Heart left ventricle (tissue), 16 donors: ENCODE data around the gene PLAA. TPM values are rescaled to one million over a fixed set of nuclear protein-coding genes. Genes with fewer than 3 reads are reported as not detected.
"Not testable (repeated sequence)": the region's sequence is repeated elsewhere in the genome, so short reads cannot be mapped to it uniquely, and the experiment has no call there.

Source experiments
- ATAC-seq, 4 donors: fragments of 200-7000 bp; cut with Tn5 transposase; one replicate each; pipeline ENCODE4 v1.9.1; 2020 to 2022; ENCODE audit warnings: moderate library complexity in 4 of 4, mild to moderate bottlenecking in 3 of 4, moderate number of reproducible peaks in 1 of 4
- DNase-seq, 5 donors: peaks; one replicate each; pipeline ENCODE4 v3.0.0-alpha.2; 2020
- H3K27ac ChIP-seq, 12 donors: fragments of 200-600 bp; sonication (generic) in 4 of 12; one replicate each; pipeline versions ENCODE4 v1.5.0 to v1.8.0; 2016 to 2022; ENCODE audit warnings: mild to moderate bottlenecking in 2 of 12
- H3K27me3 ChIP-seq, 9 donors: fragments of 200-600 bp; sonication (generic) in 2 of 9; one replicate each; pipeline versions ENCODE4 v1.5.1 to v1.8.0; 2016 to 2022; ENCODE audit warnings: mild to moderate bottlenecking in 3 of 9
- H3K36me3 ChIP-seq, 9 donors: fragments of 200-600 bp; sonication (generic) in 2 of 9; one replicate each; pipeline versions ENCODE4 v1.5.0 to v1.8.0; 2018 to 2022; ENCODE audit warnings: mild to moderate bottlenecking in 2 of 9
- H3K4me1 ChIP-seq, 12 donors: fragments of 200-600 bp; sonication (generic) in 4 of 12; one replicate each; pipeline versions ENCODE4 v1.5.0 to v1.8.0; 2016 to 2022; ENCODE audit warnings: mild to moderate bottlenecking in 3 of 12
- H3K4me3 ChIP-seq, 12 donors: fragments of 200-600 bp; sonication (generic) in 4 of 12; one replicate each; pipeline versions ENCODE4 v1.5.0 to v1.8.0; 2017 to 2022; ENCODE audit warnings: mild to moderate bottlenecking in 9 of 12, moderate library complexity in 4 of 12
- H3K9me3 ChIP-seq, 12 donors: fragments of 200-600 bp; sonication (generic) in 4 of 12; one replicate each; pipeline versions ENCODE4 v1.5.0 to v1.8.0; 2016 to 2022; ENCODE audit warnings: mild to moderate bottlenecking in 1 of 12
- CTCF ChIP-seq, 12 donors: fragments of 200-600 bp; sonication (generic) in 4 of 12; IDR thresholded peaks; one replicate each; pipeline versions ENCODE4 v1.5.0 to v1.8.0; 2018 to 2022; ENCODE audit warnings: antibody characterized with exemption in 12 of 12, mild to moderate bottlenecking in 5 of 12
- POLR2A ChIP-seq, 2 donors: fragments of 450-650 bp; IDR thresholded peaks; one replicate each; pipeline ENCODE4 v1.6.1; 2017; ENCODE audit warnings: antibody characterized with exemption in 2 of 2, mild to moderate bottlenecking in 2 of 2, moderate library complexity in 2 of 2
- WGBS, 4 donors: extraction: QIAGEN DNeasy Blood & Tissue Kit in 2 of 4; methylation state at CpG; one replicate each; pipeline versions ENCODE4 v1.1.5 to v1.1.7; 2013 to 2018; 5-methylcytosine and 5-hydroxymethylcytosine counted together
- intact Hi-C, 10 donors: fragments of 100-400 bp; cut with DNase I; formaldehyde crosslinking; loops; one replicate each; pipeline versions ENCODE4 v1.11.1 to v1.14.2; 2022
- polyA plus RNA-seq, 2 donors: library from polyadenylated mRNA; stranded (reverse); fragments of 200-250 nt; gene quantifications; one replicate each; pipeline ENCODE4 v1.2.3, GENCODE V29; 2013
- total RNA-seq, 9 donors: library from RNA; depleted of rRNA in 2 of 9; stranded (reverse); fragments of >200 nt in 2 of 9; fragmentation: NEBNext Ultra II Directional in 3 of 9; extraction: Animal tissue kit (Norgen Biotek cat#: 25700) in 3 of 9; gene quantifications; one replicate each; pipeline versions ENCODE4 v1.1.0 to v1.2.4, GENCODE V29; 2016 to 2023
- donor health status: ischemic (EF 13 %, LVEDD 7.1; RV severe dilation, severe dysfunction).
- donor health status: healthy with polysubstance abuse.
- donor health status: DM: no; HTN: yes; CAD: no.
- donor health status: DM: no; HTN: no; CAD: no.
- donor health status: ischemic (EF 25% LVEDD 6.9; RV normal size, moderate dysfunction).
- donor health status: ischemic (EF 25% LVEDD 5.7; RV mildly dilated, moderate dysfunction).
- donor health status: healthy.
- donor health status: DM: yes; HTN: yes; CAD: no.
- donor health status: ischemic (EF 35%, LVEDD 5.7; RV mildly dilated, moderate dysfunction).
- donor health status: nonischemic (EF 11% LVEDD 7.7; RV severe dilation, severe dysfunction).
- donor health status: DM: yes; HTN: yes; CAD: no.
- donor health status: PGD.
- donor health status: ischemic (EF 29% LVEDD 5.4; RV normal size, mild dysfunction).
- donor health status: nonischemic (EF 23%, LVEDD 6.1; RV moderate dilation, normal function).

The PLAA gene
- total and polyA plus RNA-seq, 11 donors = 9.1 to 42.5 (median 32.4) TPM

DNA sequence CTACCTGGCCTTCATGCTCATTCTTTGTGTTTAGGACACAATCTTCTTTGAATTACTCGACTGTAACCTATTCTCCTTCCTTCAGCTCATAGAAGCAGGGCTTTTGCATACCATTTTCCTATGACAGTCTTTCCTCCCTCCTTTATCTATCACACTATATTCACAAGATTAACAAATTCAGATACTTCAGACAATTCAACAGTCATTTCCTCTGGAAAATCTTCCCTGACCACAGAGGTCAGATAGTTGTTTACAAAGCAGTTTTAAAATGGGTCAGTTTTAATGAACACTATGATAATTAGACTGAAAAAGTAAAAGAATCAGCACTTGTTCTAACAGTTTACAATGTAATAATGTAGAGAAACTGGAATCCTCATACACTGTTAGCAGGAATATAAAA, 58.8 kb downstream of the PLAA start:
- intact Hi-C loops = no loop called here
- no peak for TF ChIP-seq POLR2A (IDR thresholded peaks at IDR 0.05)
- TF ChIP-seq CTCF (IDR thresholded peaks at IDR 0.05) = no peak
- Histone ChIP-seq H3K36me3 (peaks cover 0 to 29% (median 21%) of the 10 kb centered on the region in 9 donors), H3K4me1 (peaks cover 0 to 33% (median 16%) of the 10 kb centered on the region in 12 donors), H3K9me3 (no peaks in the 10 kb centered on the region), H3K27me3 (no peaks in the 10 kb centered on the region), H3K27ac (no peak overlapping the region), H3K4me3 (no peak overlapping the region)
- DNase-seq (no peak), ATAC-seq (no peak)
- whole genome bisulfite sequencing, 4 donors = 63 to 78% (median 71%) methylated on average over 1 of the region's 1 CpG

DNA sequence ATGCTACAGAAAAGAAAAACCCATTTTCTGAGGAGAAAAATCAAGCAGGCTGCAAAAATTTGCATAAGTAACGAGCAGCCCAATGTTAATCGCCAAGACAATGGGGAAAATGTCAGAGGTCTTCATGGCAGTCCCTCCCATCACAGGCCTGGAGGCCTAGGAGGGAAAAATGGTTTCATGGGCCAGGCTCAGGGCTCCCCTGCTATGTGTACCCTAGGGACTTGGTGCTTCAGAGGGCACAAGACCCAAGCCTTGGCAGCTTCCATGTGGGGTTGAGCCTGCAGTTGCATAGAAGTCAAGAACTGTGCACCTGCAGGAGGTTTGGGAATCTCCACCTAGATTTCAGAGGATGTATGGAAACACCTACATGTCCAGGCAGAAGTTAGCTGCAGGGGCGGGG, 64.9 kb downstream of the PLAA start:
- DNase-seq = no peak
- intact Hi-C loops = no loop called here
- Histone ChIP-seq H3K36me3 (peaks cover 0 to 72% (median 55%) of the 10 kb centered on the region in 9 donors), H3K4me3 (no peak overlapping the region), H3K27ac (no peak overlapping the region), H3K27me3 (no peaks in the 10 kb centered on the region), H3K4me1 (peaks cover 0 to 1% (median 0%) of the 10 kb centered on the region in 12 donors), H3K9me3 (peaks cover 0 to 13% (median 0%) of the 10 kb centered on the region in 12 donors)
- no peak for TF ChIP-seq POLR2A (IDR thresholded peaks at IDR 0.05)
- no peak for TF ChIP-seq CTCF (IDR thresholded peaks at IDR 0.05)
- 97 to 99% (median 98%) methylated on average over 3 of the region's 3 CpGs for WGBS, 4 donors
- ATAC-seq = no peak

GRCh38 chr9:26880262-26880661, 66.8 kb downstream of the PLAA start:
- Histone ChIP-seq H3K27ac (no peak overlapping the region), H3K4me1 (no peaks in the 10 kb centered on the region), H3K36me3 (peaks cover 0 to 76% (median 44%) of the 10 kb centered on the region in 9 donors), H3K4me3 (no peak overlapping the region), H3K27me3 (no peaks in the 10 kb centered on the region), H3K9me3 (peaks cover 0 to 13% (median 0%) of the 10 kb centered on the region in 12 donors)
- intact Hi-C loops = no loop called here
- no peak for DNase-seq
- TF ChIP-seq POLR2A (IDR thresholded peaks at IDR 0.05) (no peak), CTCF (IDR thresholded peaks at IDR 0.05) (no peak)
- 89 to 100% (median 98%) methylated on average over 4 of the region's 4 CpGs for WGBS, 4 donors
- ATAC-seq = no peak

DNA sequence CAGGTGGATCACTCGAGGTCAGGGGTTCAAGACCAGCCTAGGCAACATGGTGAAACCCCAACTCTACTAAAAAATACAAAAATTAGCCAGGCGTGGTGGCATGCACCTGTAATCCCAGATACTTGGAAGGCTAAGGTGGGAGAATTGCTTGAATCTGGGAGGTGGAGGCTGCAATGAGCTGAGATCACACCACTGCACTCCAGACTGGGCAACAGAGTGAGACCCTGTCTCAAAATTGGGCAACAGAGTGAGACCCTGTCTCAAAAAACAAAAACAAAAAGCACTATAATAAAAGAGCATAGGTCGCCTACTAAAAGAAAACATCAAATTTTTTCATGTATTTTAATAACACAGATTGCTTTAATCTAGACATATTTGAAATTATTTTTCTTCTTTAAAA, 71.9 kb downstream of the PLAA start:
- not testable (repeated sequence) for H3K27ac ChIP-seq

GRCh38 chr9:26870292-26870691, 76.8 kb downstream of the PLAA start:
- no peak for DNase-seq
- H3K4me1 ChIP-seq = no peaks in the 10 kb centered on the region
- 83 to 88% (median 85%) methylated on average over 6 to 8 of the region's 8 CpGs for WGBS, 4 donors
- peaks cover 0 to 51% (median under 1%) of the 10 kb centered on the region in 9 donors for H3K36me3 ChIP-seq
- H3K27ac ChIP-seq = no peak overlapping the region
- H3K27me3 ChIP-seq = no peaks in the 10 kb centered on the region
- H3K4me3 ChIP-seq = no peak overlapping the region
- H3K9me3 ChIP-seq = no peaks in the 10 kb centered on the region
- intact Hi-C loops = no loop called here
- TF ChIP-seq POLR2A (IDR thresholded peaks at IDR 0.05) (no peak), CTCF (IDR thresholded peaks at IDR 0.05) (no peak)
- no peak for ATAC-seq

More for the DNA sequence above, 71.9 kb downstream of the PLAA start:
- H3K4me3 ChIP-seq, intact Hi-C loops, DNase-seq, H3K4me1 ChIP-seq, H3K27me3 ChIP-seq, ATAC-seq: not testable (repeated sequence)
- Histone ChIP-seq H3K9me3 (peaks cover 0 to 13% (median 0%) of the 10 kb centered on the region in 12 donors), H3K36me3 (peaks cover 0 to 39% (median 15%) of the 10 kb centered on the region in 9 donors)
- WGBS, 4 donors = 94 to 97% (median 96%) methylated on average over 3 of the region's 3 CpGs
